ENCODE measurements around the gene BMP6.

Gene BMP6

DNA sequence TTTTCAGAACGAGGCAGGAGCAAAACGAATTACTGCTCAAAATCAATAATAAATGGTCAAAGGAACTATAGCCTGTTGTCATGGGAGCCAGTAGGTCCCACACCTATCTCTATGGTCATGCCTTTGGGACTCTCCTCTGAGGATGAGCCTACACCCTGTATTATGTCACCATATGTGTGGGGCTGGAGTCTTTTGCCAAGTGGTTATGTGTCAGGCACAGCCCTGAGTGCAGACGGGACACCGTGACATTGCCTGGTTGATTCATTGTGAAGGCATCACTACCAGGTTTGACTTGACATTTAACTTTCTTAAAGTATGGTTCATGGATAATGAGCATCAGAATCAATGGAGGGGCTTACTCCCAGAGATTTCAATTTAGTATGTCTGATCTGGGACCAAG, 23.6 kb downstream of the BMP6 start:
- Histone ChIP-seq H3K27me3 (replicated peaks; ENCODE audit: insufficient read depth, low read length) (no peaks in the 10 kb centered on the region), H2AFZ (ENCODE audit: low read length) (no peak overlapping the region), H3K36me3 (replicated peaks; ENCODE audit: insufficient read depth, low read length) (peaks cover 12% of the 10 kb centered on the region; the same call in 1 of the 2 replicates), H3K27ac (ENCODE audit: low read length) (no peak overlapping the region), H3K4me1 (ENCODE audit: low read length) (peaks cover 22% of the 10 kb centered on the region), H3K79me2 (ENCODE audit: low read length) (peaks cover 99% of the 10 kb centered on the region), H3K9me3 (replicated peaks; ENCODE audit: insufficient read depth, low read length) (no peaks in the 10 kb centered on the region), H3K4me3 (ENCODE audit: low read length) (no peak overlapping the region), H3F3A (ENCODE audit: insufficient read depth, low read length) (peaks cover 17% of the 10 kb centered on the region; the same call in 1 of the 2 replicates), H3K9ac (ENCODE audit: low read length) (no peak overlapping the region), H4K20me1 (ENCODE audit: insufficient read depth, low read length) (no peaks in the 10 kb centered on the region), H3K9me2 (replicated peaks; ENCODE audit: insufficient read depth, low read length) (no peaks in the 10 kb centered on the region), H3K4me2 (ENCODE audit: low read depth, low read length) (peak overlapping the region; percentile 71; the same call in 1 of the 2 replicates)
- DNase-seq: no peak
- TF ChIP-seq EZH2phosphoT487 (IDR thresholded peaks at IDR 0.05; ENCODE audit: low read length) (no peak), EZH2 (optimal IDR thresholded peaks at IDR 0.05; ENCODE audit: low read depth, low read length) (no peak)
- TF ChIP-seq, protein P1, sequence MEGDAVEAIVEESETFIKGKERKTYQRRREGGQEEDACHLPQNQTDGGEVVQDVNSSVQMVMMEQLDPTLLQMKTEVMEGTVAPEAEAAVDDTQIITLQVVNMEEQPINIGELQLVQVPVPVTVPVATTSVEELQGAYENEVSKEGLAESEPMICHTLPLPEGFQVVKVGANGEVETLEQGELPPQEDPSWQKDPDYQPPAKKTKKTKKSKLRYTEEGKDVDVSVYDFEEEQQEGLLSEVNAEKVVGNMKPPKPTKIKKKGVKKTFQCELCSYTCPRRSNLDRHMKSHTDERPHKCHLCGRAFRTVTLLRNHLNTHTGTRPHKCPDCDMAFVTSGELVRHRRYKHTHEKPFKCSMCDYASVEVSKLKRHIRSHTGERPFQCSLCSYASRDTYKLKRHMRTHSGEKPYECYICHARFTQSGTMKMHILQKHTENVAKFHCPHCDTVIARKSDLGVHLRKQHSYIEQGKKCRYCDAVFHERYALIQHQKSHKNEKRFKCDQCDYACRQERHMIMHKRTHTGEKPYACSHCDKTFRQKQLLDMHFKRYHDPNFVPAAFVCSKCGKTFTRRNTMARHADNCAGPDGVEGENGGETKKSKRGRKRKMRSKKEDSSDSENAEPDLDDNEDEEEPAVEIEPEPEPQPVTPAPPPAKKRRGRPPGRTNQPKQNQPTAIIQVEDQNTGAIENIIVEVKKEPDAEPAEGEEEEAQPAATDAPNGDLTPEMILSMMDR (IDR thresholded peaks at IDR 0.05; ENCODE audit: low read length): no peak

DNA sequence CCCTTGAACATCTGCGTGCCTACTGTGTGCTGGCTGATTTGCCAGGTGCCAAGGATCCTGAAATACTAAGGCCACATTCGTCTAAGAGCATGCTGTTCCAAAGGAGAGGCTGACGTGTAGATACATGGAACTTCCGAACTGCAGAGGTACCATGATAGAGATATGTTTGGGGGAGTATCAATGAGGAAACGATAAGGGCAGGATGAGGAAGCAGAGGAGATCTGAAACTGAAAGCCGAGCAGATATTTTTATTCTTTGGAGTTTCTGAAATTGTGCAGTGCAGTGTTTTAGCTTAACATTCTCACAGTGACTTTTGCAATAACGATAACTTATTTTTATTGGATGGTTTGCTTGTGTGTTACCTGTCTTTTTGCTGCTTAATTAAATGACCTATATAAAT, 24.3 kb downstream of the BMP6 start:
- peaks cover 22% of the 10 kb centered on the region for H3K4me1 ChIP-seq (ENCODE audit: low read length)
- no peaks in the 10 kb centered on the region for H4K20me1 ChIP-seq (ENCODE audit: insufficient read depth, low read length)
- H3K9me2 ChIP-seq (replicated peaks; ENCODE audit: insufficient read depth, low read length): no peaks in the 10 kb centered on the region
- H3K27ac ChIP-seq (ENCODE audit: low read length): peak overlapping the region; percentile 24; the same call in 1 of the 2 replicates
- H3K4me2 ChIP-seq (ENCODE audit: low read depth, low read length): peak overlapping the region; percentile 71
- peaks cover 17% of the 10 kb centered on the region; the same call in 1 of the 2 replicates for H3F3A ChIP-seq (ENCODE audit: insufficient read depth, low read length)
- DNase-seq: no peak
- peaks cover 12% of the 10 kb centered on the region; the same call in 1 of the 2 replicates for H3K36me3 ChIP-seq (replicated peaks; ENCODE audit: insufficient read depth, low read length)
- peaks cover 98% of the 10 kb centered on the region for H3K79me2 ChIP-seq (ENCODE audit: low read length)
- H3K9me3 ChIP-seq (replicated peaks; ENCODE audit: insufficient read depth, low read length): no peaks in the 10 kb centered on the region
- H3K9ac ChIP-seq (ENCODE audit: low read length): no peak overlapping the region
- no peak for TF ChIP-seq EZH2 (optimal IDR thresholded peaks at IDR 0.05; ENCODE audit: low read depth, low read length)
- TF ChIP-seq, protein P1 (IDR thresholded peaks at IDR 0.05; ENCODE audit: low read length): no peak
- no peak for TF ChIP-seq EZH2phosphoT487 (IDR thresholded peaks at IDR 0.05; ENCODE audit: low read length)
- H2AFZ ChIP-seq (ENCODE audit: low read length): peak overlapping the region; percentile 15; the same call in 1 of the 2 replicates
- no peaks in the 10 kb centered on the region for H3K27me3 ChIP-seq (replicated peaks; ENCODE audit: insufficient read depth, low read length)
- H3K4me3 ChIP-seq (ENCODE audit: low read length): no peak overlapping the region

DNA sequence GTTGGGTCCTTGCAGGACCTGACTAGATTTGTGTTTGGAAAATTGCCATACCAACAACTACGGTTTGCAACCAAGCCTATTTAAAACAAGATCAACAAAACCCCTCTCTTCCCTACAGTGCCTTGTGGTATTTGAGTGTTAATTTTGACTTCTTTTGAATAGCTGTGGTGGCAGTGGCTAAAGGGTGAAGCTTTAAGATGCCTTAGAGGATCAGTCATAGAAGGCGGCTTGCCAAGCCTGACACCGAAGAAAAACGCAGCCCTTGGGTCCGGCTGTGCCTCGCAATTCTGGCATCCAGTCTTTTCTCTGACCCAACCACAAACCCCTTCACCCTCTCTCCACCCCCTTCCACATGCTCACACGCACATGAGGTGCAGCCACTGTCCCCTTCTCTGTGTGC, 32.6 kb downstream of the BMP6 start:
- Histone ChIP-seq H3F3A (ENCODE audit: insufficient read depth, low read length) (peaks cover 8% of the 10 kb centered on the region), H3K79me2 (ENCODE audit: low read length) (peaks cover 93% of the 10 kb centered on the region), H3K4me1 (ENCODE audit: low read length) (no peaks in the 10 kb centered on the region), H3K4me3 (ENCODE audit: low read length) (no peak overlapping the region), H2AFZ (ENCODE audit: low read length) (no peak overlapping the region), H3K36me3 (replicated peaks; ENCODE audit: insufficient read depth, low read length) (peaks cover 5% of the 10 kb centered on the region; the same call in 1 of the 2 replicates), H3K27me3 (replicated peaks; ENCODE audit: insufficient read depth, low read length) (no peaks in the 10 kb centered on the region), H3K4me2 (ENCODE audit: low read depth, low read length) (no peak overlapping the region), H3K9me2 (replicated peaks; ENCODE audit: insufficient read depth, low read length) (no peaks in the 10 kb centered on the region), H3K9ac (ENCODE audit: low read length) (no peak overlapping the region), H3K27ac (ENCODE audit: low read length) (no peak overlapping the region), H4K20me1 (ENCODE audit: insufficient read depth, low read length) (no peaks in the 10 kb centered on the region), H3K9me3 (replicated peaks; ENCODE audit: insufficient read depth, low read length) (no peaks in the 10 kb centered on the region)
- TF ChIP-seq EZH2 (optimal IDR thresholded peaks at IDR 0.05; ENCODE audit: low read depth, low read length): no peak
- TF ChIP-seq, protein P1 (IDR thresholded peaks at IDR 0.05; ENCODE audit: low read length): no peak
- no peak for TF ChIP-seq EZH2phosphoT487 (IDR thresholded peaks at IDR 0.05; ENCODE audit: low read length)
- DNase-seq: no peak

Data from MM.1S (cell line).